Osteocyte (in vitro differentiated cells): ENCODE results near the gene MALL. TPM values are rescaled to one million over a fixed set of nuclear protein-coding genes. Genes with fewer than 3 reads are reported as not detected.

ENCODE experiments used
- DNase-seq: peaks from one replicate; pipeline ENCODE4 v3.0.0; 2021; ENCODE audit warnings: mixed read lengths; ENCODE audit not compliant: unreplicated experiment; ENCODE audit errors: extremely low spot score
- H3K27ac Mint-ChIP-seq: one replicate; pipeline ENCODE4 v1.8.0; 2021; ENCODE audit warnings: mild to moderate bottlenecking, mixed read lengths; ENCODE audit not compliant: unreplicated experiment
- H3K27me3 Mint-ChIP-seq: one replicate; pipeline ENCODE4 v1.8.0; 2021; ENCODE audit warnings: mixed read lengths; ENCODE audit not compliant: unreplicated experiment
- H3K36me3 Mint-ChIP-seq: one replicate; pipeline ENCODE4 v1.8.0; 2021; ENCODE audit warnings: mixed read lengths; ENCODE audit not compliant: unreplicated experiment
- H3K4me1 Mint-ChIP-seq: one replicate; pipeline ENCODE4 v1.8.0; 2021; ENCODE audit warnings: mixed read lengths; ENCODE audit not compliant: unreplicated experiment
- H3K4me3 Mint-ChIP-seq: one replicate; pipeline ENCODE4 v1.8.0; 2021; ENCODE audit warnings: mild to moderate bottlenecking, moderate library complexity, mixed read lengths; ENCODE audit not compliant: unreplicated experiment
- H3K9me3 Mint-ChIP-seq: one replicate; pipeline ENCODE4 v1.8.0; 2021; ENCODE audit warnings: mixed read lengths; ENCODE audit not compliant: unreplicated experiment
- CTCF ChIP-seq: fragments of 200-600 bp; sonication (generic); IDR thresholded peaks from 2 replicates; pipeline ENCODE4 v1.5.0; 2021; ENCODE audit warnings: antibody characterized with exemption, mild to moderate bottlenecking, moderate library complexity
- total RNA-seq: library from RNA; stranded (reverse); gene quantifications from 2 replicates; pipeline ENCODE4 v1.2.1, GENCODE V29; 2021

The MALL gene
- total RNA-seq, 1 donor from 2014 or later: 0.64 TPM

- peaks cover 1% of the 10 kb centered on the region for H3K36me3 Mint-ChIP-seq
These were observed 9.5 kb upstream of the MALL start for GRCh38 chr2:110124939-110125691.

GRCh38 chr2:110124038-110124825, 8.6 kb upstream of the MALL start:
- H3K9me3 Mint-ChIP-seq: no peaks in the 10 kb centered on the region
- H3K27me3 Mint-ChIP-seq: peaks cover 2% of the 10 kb centered on the region

More at GRCh38 chr2:110124939-110125691, 9.5 kb upstream of the MALL start:
- Mint-ChIP-seq H3K4me3 (no peak overlapping the region), H3K4me1 (no peaks in the 10 kb centered on the region), H3K27ac (no peak overlapping the region), H3K9me3 (no peaks in the 10 kb centered on the region), H3K27me3 (no peaks in the 10 kb centered on the region)
- no peak for DNase-seq
- TF ChIP-seq CTCF: no peak

DNA sequence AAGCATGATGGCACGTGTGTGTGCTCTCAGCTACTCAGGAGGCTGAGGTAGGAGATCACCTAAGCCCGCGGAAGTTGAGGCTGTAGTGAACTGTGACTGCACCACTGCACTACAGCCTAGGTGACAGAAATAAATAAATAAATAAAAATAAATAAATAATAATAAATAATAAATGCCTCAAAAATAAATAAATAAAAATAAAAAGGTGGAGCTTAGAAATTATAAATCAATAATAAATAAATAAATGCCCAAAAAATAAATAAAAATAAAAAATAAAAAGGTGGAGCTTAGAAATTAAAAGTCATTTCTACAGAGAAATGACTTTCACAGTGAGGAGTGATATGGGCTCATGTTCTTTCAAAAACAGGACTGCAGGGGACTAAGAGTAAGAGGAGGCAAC, 6.0 kb upstream of the MALL start:
- H3K4me3 Mint-ChIP-seq: no peak overlapping the region
- H3K27me3 Mint-ChIP-seq: peaks cover 9% of the 10 kb centered on the region
- no peaks in the 10 kb centered on the region for H3K4me1 Mint-ChIP-seq
- TF ChIP-seq CTCF: no peak
- H3K36me3 Mint-ChIP-seq: no peaks in the 10 kb centered on the region
- no peak for DNase-seq
- H3K27ac Mint-ChIP-seq: no peak overlapping the region
- no peaks in the 10 kb centered on the region for H3K9me3 Mint-ChIP-seq

More at GRCh38 chr2:110124038-110124825, 8.6 kb upstream of the MALL start:
- no peak for DNase-seq
- Mint-ChIP-seq H3K36me3 (peaks cover 1% of the 10 kb centered on the region), H3K4me1 (no peaks in the 10 kb centered on the region), H3K27ac (no peak overlapping the region), H3K4me3 (no peak overlapping the region)
- no peak for TF ChIP-seq CTCF

GRCh38 chr2:110121052-110121334, 5.4 kb upstream of the MALL start:
- Mint-ChIP-seq H3K4me3 (no peak overlapping the region), H3K27me3 (peaks cover 9% of the 10 kb centered on the region), H3K27ac (no peak overlapping the region), H3K36me3 (no peaks in the 10 kb centered on the region), H3K4me1 (peaks cover 4% of the 10 kb centered on the region), H3K9me3 (no peaks in the 10 kb centered on the region)
- no peak for DNase-seq
- TF ChIP-seq CTCF: no peak
